OCI-LY3 (cell line): ENCODE results near the gene SDR9C7.
"Not testable (repeated sequence)": the region's sequence is repeated elsewhere in the genome, so short reads cannot be mapped to it uniquely, and the experiment has no call there.

Source experiments
- H2AFZ ChIP-seq: fragments of 200-600, 300-600 bp; shearing (Covaris generic); 2 replicates; pipeline ENCODE4 v1.6.0; 2014; ENCODE audit warnings: antibody characterized with exemption, low read depth, low read length
- H3K27ac ChIP-seq: fragments of 200-600, 300-600 bp; sonication (generic); 2 replicates; pipeline ENCODE4 v1.5.1; 2014; ENCODE audit warnings: mild to moderate bottlenecking, low read length, moderate library complexity, mixed read lengths
- H3K27me3 ChIP-seq: fragments of 200-600, 300-600 bp; sonication (generic); 2 replicates; pipeline ENCODE4 v1.6.1; 2014; ENCODE audit warnings: low read depth, low read length, mixed read lengths
- H3K36me3 ChIP-seq: fragments of 200-600, 300-600 bp; sonication (generic); replicated peaks from 2 replicates; pipeline ENCODE3; 2014; ENCODE audit warnings: low read depth, low read length, mixed read lengths
- H3K4me1 ChIP-seq: fragments of 300-600, 200-600 bp; sonication (generic); 2 replicates; pipeline ENCODE4 v1.6.1; 2014; ENCODE audit warnings: low read length, mixed read lengths
- H3K4me2 ChIP-seq: fragments of 200-600, 300-600 bp; sonication (generic); 2 replicates; pipeline ENCODE4 v1.6.1; 2014; ENCODE audit warnings: low read length, mixed read lengths
- H3K4me3 ChIP-seq: fragments of 300-600, 200-600 bp; sonication (generic); 2 replicates; pipeline ENCODE4 v1.5.1; 2014; ENCODE audit warnings: antibody characterized with exemption, mild to moderate bottlenecking, low read length, moderate library complexity
- H3K79me2 ChIP-seq: fragments of 300-600, 200-600 bp; shearing (Covaris generic); 2 replicates; pipeline ENCODE4 v1.6.1; 2014; ENCODE audit warnings: mild to moderate bottlenecking, low read length, mixed read lengths
- H3K9ac ChIP-seq: fragments of 300-600, 200-600 bp; shearing (Covaris generic); 2 replicates; pipeline ENCODE4 v1.6.0; 2014; ENCODE audit warnings: mild to moderate bottlenecking, low read length, moderate library complexity
- H3K9me3 ChIP-seq: fragments of 200-600, 300-600 bp; shearing (Covaris generic); 2 replicates; pipeline ENCODE4 v1.6.1; 2014; ENCODE audit warnings: low read length, mixed read lengths; ENCODE audit not compliant: insufficient read depth
- H4K20me1 ChIP-seq: fragments of 200-600, 300-600 bp; sonication (generic); 2 replicates; pipeline ENCODE4 v1.6.1; 2016; ENCODE audit warnings: low read length, mixed read lengths; ENCODE audit not compliant: insufficient read depth
- EZH2phosphoT487 ChIP-seq: fragments of 200-600 bp; shearing (Covaris generic); IDR thresholded peaks from 2 replicates; pipeline ENCODE4 v1.6.1; 2018; ENCODE audit warnings: antibody characterized with exemption, mixed run types, low read depth
- TF ChIP-seq, protein P1 (sequence below): fragments of 200-600, 300-600 bp; sonication (generic); IDR thresholded peaks from 2 replicates; pipeline ENCODE4 v1.5.1; 2014; ENCODE audit warnings: antibody characterized with exemption, low read length, low read depth

Gene SDR9C7

DNA sequence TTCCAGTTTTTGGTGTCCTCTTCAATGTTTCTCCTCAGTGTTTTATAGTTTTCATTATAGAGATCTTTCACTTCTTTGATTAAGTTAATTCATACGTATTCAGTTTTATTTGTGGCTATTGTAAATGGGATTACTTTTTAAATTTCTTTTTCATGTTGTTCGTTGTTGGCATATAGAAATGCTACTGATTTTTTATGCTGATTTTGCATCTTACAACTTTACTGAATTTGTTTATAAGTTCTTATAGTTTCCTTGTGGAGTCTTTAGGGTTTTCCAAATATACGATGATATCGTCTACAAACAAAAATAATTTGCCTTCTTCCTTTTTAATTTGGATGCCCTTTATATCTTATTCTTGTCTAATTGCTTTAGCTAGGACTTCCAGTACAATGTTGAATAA lies 9.7 kb upstream of the SDR9C7 start:
- H3K79me2 ChIP-seq = no peaks in the 10 kb centered on the region
- H3K4me2 ChIP-seq = no peak overlapping the region
- H3K4me1 ChIP-seq = peaks cover 7% of the 10 kb centered on the region
- H3K27me3 ChIP-seq = no peaks in the 10 kb centered on the region
- no peak for TF ChIP-seq EZH2phosphoT487
- TF ChIP-seq, protein P1, sequence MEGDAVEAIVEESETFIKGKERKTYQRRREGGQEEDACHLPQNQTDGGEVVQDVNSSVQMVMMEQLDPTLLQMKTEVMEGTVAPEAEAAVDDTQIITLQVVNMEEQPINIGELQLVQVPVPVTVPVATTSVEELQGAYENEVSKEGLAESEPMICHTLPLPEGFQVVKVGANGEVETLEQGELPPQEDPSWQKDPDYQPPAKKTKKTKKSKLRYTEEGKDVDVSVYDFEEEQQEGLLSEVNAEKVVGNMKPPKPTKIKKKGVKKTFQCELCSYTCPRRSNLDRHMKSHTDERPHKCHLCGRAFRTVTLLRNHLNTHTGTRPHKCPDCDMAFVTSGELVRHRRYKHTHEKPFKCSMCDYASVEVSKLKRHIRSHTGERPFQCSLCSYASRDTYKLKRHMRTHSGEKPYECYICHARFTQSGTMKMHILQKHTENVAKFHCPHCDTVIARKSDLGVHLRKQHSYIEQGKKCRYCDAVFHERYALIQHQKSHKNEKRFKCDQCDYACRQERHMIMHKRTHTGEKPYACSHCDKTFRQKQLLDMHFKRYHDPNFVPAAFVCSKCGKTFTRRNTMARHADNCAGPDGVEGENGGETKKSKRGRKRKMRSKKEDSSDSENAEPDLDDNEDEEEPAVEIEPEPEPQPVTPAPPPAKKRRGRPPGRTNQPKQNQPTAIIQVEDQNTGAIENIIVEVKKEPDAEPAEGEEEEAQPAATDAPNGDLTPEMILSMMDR = no peak
- no peaks in the 10 kb centered on the region for H3K9me3 ChIP-seq
- no peak overlapping the region for H3K27ac ChIP-seq
- H2AFZ ChIP-seq = no peak overlapping the region
- H3K36me3 ChIP-seq = no peaks in the 10 kb centered on the region
- H3K9ac ChIP-seq = no peak overlapping the region
- no peak overlapping the region for H3K4me3 ChIP-seq
- H4K20me1 ChIP-seq = no peaks in the 10 kb centered on the region

DNA sequence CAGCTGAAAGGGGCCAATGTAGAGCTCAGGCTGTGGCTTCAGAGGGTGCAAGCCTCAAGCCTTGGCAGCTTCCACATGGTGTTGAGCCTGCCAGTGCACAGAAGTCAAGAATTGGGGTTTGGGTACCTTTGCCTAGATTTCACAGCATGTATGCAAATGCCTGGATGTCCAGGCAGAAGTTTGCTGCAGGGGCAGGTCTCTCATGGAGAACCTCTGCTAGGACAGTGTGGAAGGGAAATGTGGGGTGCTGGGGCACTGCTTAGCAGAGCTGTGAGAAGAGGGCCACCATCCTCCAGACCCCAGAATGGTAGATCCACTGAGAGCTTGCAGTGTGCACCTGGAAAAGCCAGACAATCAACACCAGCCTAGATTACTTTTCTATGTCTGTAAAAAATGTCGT lies 9.2 kb upstream of the SDR9C7 start:
- not testable (repeated sequence) for H3K36me3 ChIP-seq, H3K4me1 ChIP-seq

DNA sequence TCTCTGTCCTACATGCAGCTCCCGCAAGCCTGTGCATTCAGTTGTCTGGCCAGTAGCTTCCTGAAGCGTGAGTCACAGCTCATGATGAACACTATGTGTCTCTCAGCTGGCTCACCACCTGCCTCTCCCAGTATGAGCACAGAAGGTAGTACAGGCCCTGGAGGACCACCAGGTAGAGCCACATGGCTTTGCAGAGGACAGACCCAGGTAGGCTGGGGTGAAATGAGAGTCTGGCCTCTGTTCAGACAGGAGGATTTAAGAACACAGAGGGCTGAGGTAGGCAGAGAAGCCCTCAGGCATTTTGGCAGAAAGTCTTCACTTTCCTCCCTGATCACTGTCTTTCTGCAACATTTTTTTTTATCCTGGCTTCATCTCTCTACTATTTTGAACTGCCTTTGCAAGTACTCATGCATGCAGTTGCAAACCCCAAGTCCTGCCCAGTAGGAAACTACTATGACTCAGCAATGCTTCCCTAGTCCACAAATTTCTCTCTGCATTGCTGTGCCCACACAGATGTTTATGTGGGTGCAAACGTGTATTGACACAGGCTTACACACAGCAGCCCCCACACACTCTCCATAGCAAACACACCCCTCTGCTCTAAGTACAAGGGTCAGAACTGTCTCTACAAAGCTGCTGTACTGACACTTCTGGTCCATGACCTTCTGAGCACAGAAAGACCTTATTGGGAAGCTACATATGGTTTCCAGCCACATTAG lies 7.2 kb upstream of the SDR9C7 start:
- Histone ChIP-seq H3K4me2 (no peak overlapping the region), H4K20me1 (no peaks in the 10 kb centered on the region), H3K4me1 (peaks cover 7% of the 10 kb centered on the region), H3K4me3 (no peak overlapping the region), H2AFZ (no peak overlapping the region), H3K9ac (no peak overlapping the region), H3K27me3 (peaks cover 4% of the 10 kb centered on the region; the same call in 1 of the 2 replicates), H3K9me3 (no peaks in the 10 kb centered on the region), H3K27ac (no peak overlapping the region), H3K36me3 (no peaks in the 10 kb centered on the region), H3K79me2 (no peaks in the 10 kb centered on the region)
- no peak for TF ChIP-seq EZH2phosphoT487
- TF ChIP-seq, protein P1 = no peak

More for the DNA sequence above, 9.2 kb upstream of the SDR9C7 start:
- H4K20me1 ChIP-seq, H2AFZ ChIP-seq, H3K9me3 ChIP-seq, H3K9ac ChIP-seq, H3K27ac ChIP-seq, H3K79me2 ChIP-seq, H3K4me2 ChIP-seq, H3K27me3 ChIP-seq, H3K4me3 ChIP-seq: not testable (repeated sequence)

DNA sequence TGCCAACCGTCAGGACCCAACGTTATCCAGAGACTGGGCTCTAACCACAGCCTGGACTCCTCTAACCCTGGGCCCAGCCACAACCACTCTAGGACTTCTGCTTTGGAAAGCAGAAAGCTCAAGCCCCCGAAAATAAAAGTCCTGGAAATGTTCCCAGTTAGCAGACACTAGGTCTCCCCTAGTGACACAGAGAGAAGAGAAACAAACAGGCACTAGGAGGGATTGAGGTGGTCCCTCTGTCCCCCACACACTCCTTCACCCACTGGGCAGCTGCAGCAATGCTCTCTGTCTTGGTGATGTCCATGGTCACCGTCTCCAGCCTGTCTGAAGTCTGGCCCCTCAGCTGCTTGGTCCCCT lies 6.7 kb upstream of the SDR9C7 start:
- H3K27ac ChIP-seq, H3K4me2 ChIP-seq: not testable (repeated sequence)

DNA sequence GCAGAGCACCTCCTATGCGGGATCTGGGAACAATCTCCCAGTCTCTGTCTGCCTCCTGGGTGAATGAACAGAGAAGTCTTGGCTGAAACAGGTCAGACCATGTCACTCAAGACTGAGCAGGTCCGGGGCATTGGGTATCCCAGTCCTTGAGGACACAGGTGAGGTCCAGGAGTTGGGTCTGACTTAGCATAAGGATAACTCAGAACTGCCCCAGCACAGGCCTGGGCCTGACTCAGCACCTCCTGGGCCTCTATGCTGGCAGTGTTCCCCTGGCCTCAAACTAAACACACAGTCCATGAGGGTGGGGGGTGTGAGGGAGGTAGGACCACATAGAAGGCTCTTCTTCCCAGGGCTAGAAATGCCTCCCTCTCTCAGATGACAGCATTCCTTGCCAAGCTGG lies 1.5 kb upstream of the SDR9C7 start:
- H3K9ac ChIP-seq = no peak overlapping the region
- no peaks in the 10 kb centered on the region for H3K9me3 ChIP-seq
- H3K27me3 ChIP-seq = peaks cover 4% of the 10 kb centered on the region; the same call in 1 of the 2 replicates
- no peak overlapping the region for H2AFZ ChIP-seq
- H4K20me1 ChIP-seq = no peaks in the 10 kb centered on the region
- H3K36me3 ChIP-seq = no peaks in the 10 kb centered on the region
- TF ChIP-seq, protein P1 = no peak
- TF ChIP-seq EZH2phosphoT487 = no peak
- H3K4me1 ChIP-seq = peaks cover 4% of the 10 kb centered on the region; the same call in 1 of the 2 replicates
- H3K4me3 ChIP-seq = no peak overlapping the region
- no peak overlapping the region for H3K4me2 ChIP-seq
- H3K27ac ChIP-seq = no peak overlapping the region
- H3K79me2 ChIP-seq = no peaks in the 10 kb centered on the region

More for the DNA sequence above, 6.7 kb upstream of the SDR9C7 start:
- not testable (repeated sequence) for H4K20me1 ChIP-seq, H3K27me3 ChIP-seq, H3K9me3 ChIP-seq, H3K4me3 ChIP-seq, H3K36me3 ChIP-seq, H2AFZ ChIP-seq, H3K4me1 ChIP-seq, H3K79me2 ChIP-seq, H3K9ac ChIP-seq
